Skeletal muscle tissue (tissue), 4 donors: ENCODE data around the gene WDR54. TPM values are rescaled to one million over a fixed set of nuclear protein-coding genes. Genes with fewer than 3 reads are reported as not detected.
A peak's percentile ranks its signal among the peaks of the same experiment; 100 is the strongest.

Experiments used
- H3K27ac ChIP-seq: one replicate; pipeline ENCODE4 v1.7.0; 2013; ENCODE audit warnings: mild to moderate bottlenecking, low read depth, low read length, inconsistent platforms
- H3K27me3 ChIP-seq, 3 donors: one replicate each; pipeline ENCODE4 v1.7.0; 2013; ENCODE audit warnings: low read length in 3 of 3; ENCODE audit not compliant: control insufficient read depth in 3 of 3, insufficient read depth in 3 of 3
- H3K36me3 ChIP-seq, 3 donors: one replicate each; pipeline ENCODE4 v1.7.0; 2013; ENCODE audit warnings: low read length in 3 of 3; ENCODE audit not compliant: control insufficient read depth in 3 of 3, insufficient read depth in 3 of 3
- H3K4me1 ChIP-seq, 3 donors: one replicate each; pipeline ENCODE4 v1.7.0; 2013; ENCODE audit warnings: low read length in 3 of 3, mild to moderate bottlenecking in 3 of 3; ENCODE audit not compliant: control insufficient read depth in 3 of 3, insufficient read depth in 3 of 3
- H3K4me3 ChIP-seq, 3 donors: one replicate each; pipeline ENCODE4 v1.7.0; 2013; ENCODE audit warnings: low read length in 3 of 3
- H3K9ac ChIP-seq, 3 donors: one replicate each; pipeline ENCODE4 v1.7.0; 2013; ENCODE audit warnings: low read length in 3 of 3, mild to moderate bottlenecking in 3 of 3, moderate library complexity in 2 of 3, low read depth in 1 of 3
- H3K9me3 ChIP-seq, 3 donors: one replicate each; pipeline ENCODE4 v1.7.0; 2013; ENCODE audit warnings: low read length in 3 of 3; ENCODE audit not compliant: control insufficient read depth in 3 of 3
- total RNA-seq: library from RNA; depleted of rRNA; stranded (reverse); fragments of >200 nt; gene quantifications from one replicate; pipeline ENCODE4 v1.2.3, GENCODE V29; 2014
- donor health status: Osteomylitis.

WDR54 gene
- total RNA-seq, 1 donor from 2014 or later: 5.7 TPM

- Histone ChIP-seq H3K27me3 (no peaks in the 10 kb centered on the region), H3K4me3 (no peak overlapping the region), H3K27ac (no peak overlapping the region), H3K9ac (no peak overlapping the region), H3K4me1 (no peaks in the 10 kb centered on the region), H3K36me3 (no peaks in the 10 kb centered on the region), H3K9me3 (no peaks in the 10 kb centered on the region)
Measured at GRCh38 chr2:74399785-74400184, 21.7 kb upstream of the WDR54 start.

GRCh38 chr2:74401891-74402290 is 19.6 kb upstream of the WDR54 start:
- no peaks in the 10 kb centered on the region for H3K4me1 ChIP-seq
- H3K36me3 ChIP-seq: no peaks in the 10 kb centered on the region
- H3K27ac ChIP-seq: no peak overlapping the region
- H3K27me3 ChIP-seq: no peaks in the 10 kb centered on the region
- H3K4me3 ChIP-seq: no peak overlapping the region
- H3K9ac ChIP-seq: no peak overlapping the region
- H3K9me3 ChIP-seq: no peaks in the 10 kb centered on the region

- Histone ChIP-seq H3K27ac (no peak overlapping the region), H3K27me3 (peaks cover 0 to 5% (median 0%) of the 10 kb centered on the region in 3 donors), H3K4me1 (no peaks in the 10 kb centered on the region), H3K36me3 (no peaks in the 10 kb centered on the region), H3K9ac (no peak overlapping the region), H3K9me3 (no peaks in the 10 kb centered on the region), H3K4me3 (no peak overlapping the region)
Measured at GRCh38 chr2:74406035-74406434, 15.5 kb upstream of the WDR54 start.

GRCh38 chr2:74407682-74408081 is 13.8 kb upstream of the WDR54 start:
- Histone ChIP-seq H3K4me3 (no peak overlapping the region), H3K36me3 (no peaks in the 10 kb centered on the region), H3K9me3 (no peaks in the 10 kb centered on the region), H3K4me1 (no peaks in the 10 kb centered on the region), H3K27me3 (peaks cover 0 to 5% (median 0%) of the 10 kb centered on the region in 3 donors), H3K27ac (no peak overlapping the region), H3K9ac (no peak overlapping the region)

GRCh38 chr2:74413001-74413698 is 8.4 kb upstream of the WDR54 start:
- H3K4me3 ChIP-seq: no peak overlapping the region
- H3K9me3 ChIP-seq: no peaks in the 10 kb centered on the region
- H3K4me1 ChIP-seq: peaks cover 16 to 27% (median 20%) of the 10 kb centered on the region in 3 donors
- H3K36me3 ChIP-seq: no peaks in the 10 kb centered on the region
- no peak overlapping the region for H3K27ac ChIP-seq
- H3K9ac ChIP-seq: no peak overlapping the region
- peaks cover 15 to 35% (median 25%) of the 10 kb centered on the region in 3 donors for H3K27me3 ChIP-seq

GRCh38 chr2:74414441-74414840 is 7.1 kb upstream of the WDR54 start:
- H3K36me3 ChIP-seq: no peaks in the 10 kb centered on the region
- no peak overlapping the region for H3K27ac ChIP-seq
- H3K4me3 ChIP-seq: peak overlapping the region; percentile 52 to 75 (median 74)
- no peaks in the 10 kb centered on the region for H3K9me3 ChIP-seq
- peak overlapping the region; percentile 33 to 75 (median 40) for H3K9ac ChIP-seq
- H3K27me3 ChIP-seq: peaks cover 15 to 30% (median 25%) of the 10 kb centered on the region in 3 donors
- H3K4me1 ChIP-seq: peaks cover 16 to 30% (median 22%) of the 10 kb centered on the region in 3 donors

GRCh38 chr2:74414881-74415761 is 6.4 kb upstream of the WDR54 start:
- peak overlapping the region; percentile 28 for H3K27ac ChIP-seq
- peak overlapping the region; percentile 33 to 75 (median 40) for H3K9ac ChIP-seq
- peak overlapping the region; percentile 52 to 75 (median 74) for H3K4me3 ChIP-seq
- H3K9me3 ChIP-seq: no peaks in the 10 kb centered on the region
- peaks cover 16 to 30% (median 22%) of the 10 kb centered on the region in 3 donors for H3K4me1 ChIP-seq
- peaks cover 15 to 30% (median 25%) of the 10 kb centered on the region in 3 donors for H3K27me3 ChIP-seq
- H3K36me3 ChIP-seq: no peaks in the 10 kb centered on the region

- H3K4me1 ChIP-seq: peaks cover 17 to 30% (median 22%) of the 10 kb centered on the region in 3 donors
- peaks cover 18 to 32% (median 25%) of the 10 kb centered on the region in 3 donors for H3K27me3 ChIP-seq
- H3K9ac ChIP-seq: peak overlapping the region in 2 of 3 donors; percentile 40 to 75
- H3K27ac ChIP-seq: no peak overlapping the region
- H3K9me3 ChIP-seq: no peaks in the 10 kb centered on the region
- no peaks in the 10 kb centered on the region for H3K36me3 ChIP-seq
- peak overlapping the region; percentile 52 to 75 (median 74) for H3K4me3 ChIP-seq
Measured at GRCh38 chr2:74415762-74416395, 5.7 kb upstream of the WDR54 start.

- peaks cover 26 to 37% (median 29%) of the 10 kb centered on the region in 3 donors for H3K4me1 ChIP-seq
- H3K4me3 ChIP-seq: no peak overlapping the region
- no peak overlapping the region for H3K27ac ChIP-seq
- H3K9me3 ChIP-seq: no peaks in the 10 kb centered on the region
- H3K36me3 ChIP-seq: no peaks in the 10 kb centered on the region
- H3K27me3 ChIP-seq: peaks cover 23 to 40% (median 33%) of the 10 kb centered on the region in 3 donors
- no peak overlapping the region for H3K9ac ChIP-seq
Measured at GRCh38 chr2:74416778-74417177, 4.8 kb upstream of the WDR54 start.
